HCT116 (cell line): Measurements from ENCODE around the gene ZNRF3. TPM values are rescaled to one million over a fixed set of nuclear protein-coding genes. Genes with fewer than 3 reads are reported as not detected.
A peak's percentile ranks its signal among the peaks of the same experiment; 100 is the strongest.

Experiments used
- ATAC-seq: fragments of 200-7000 bp; cut with Tn5 transposase; 2 replicates; pipeline ENCODE4 v1.9.1; 2020; ENCODE audit warnings: mild to moderate bottlenecking, moderate library complexity
- BruUV-seq: library from RNA; stranded (reverse); fragments of 400-500 nt; replicated peaks from 2 replicates; lab custom pipeline; 2021; lab: Mats Ljungman, UMichigan
- CTCF ChIA-PET: fragments of 300-600 bp; sonication (Branson Sonifier 250); formaldehyde crosslinking; loops from one replicate; lab custom pipeline; 2021; ENCODE audit warnings: antibody characterized with exemption; lab: Charles Lee
- POLR2A ChIA-PET: fragments of 300-600, 350-600 bp; sonication (Branson Sonifier 250); formaldehyde crosslinking; loops from one replicate; lab custom pipeline; 2021; ENCODE audit warnings: antibody characterized with exemption; lab: Charles Lee
- RAD21 ChIA-PET, 2 experiments: fragments of 300-600 bp; sonication (Branson Sonifier 250); formaldehyde crosslinking; loops; one replicate each; lab custom pipeline; 2023; ENCODE audit warnings: low total read pairs in 2 of 2; ENCODE audit not compliant: uncharacterized antibody in 2 of 2, unreplicated experiment in 2 of 2, low non-redundant PET in 1 of 2; lab: Charles Lee
- DNase-seq: peaks from one replicate; pipeline ENCODE4 v3.0.0-alpha.2; 2010; ENCODE audit warnings: low read depth, low spot score
- H2AFZ ChIP-seq: fragments of 200-600 bp; shearing (Covaris generic), sonication (generic); 2 replicates; pipeline ENCODE4 v1.6.1; 2017; ENCODE audit warnings: low read depth, mixed run types, mixed read lengths, antibody characterized with exemption, low read length; ENCODE audit not compliant: poor library complexity, severe bottlenecking
- H3K27ac ChIP-seq: 2 replicates; pipeline ENCODE4 v1.5.1; 2012; ENCODE audit warnings: low read depth, low read length
- H3K27me3 ChIP-seq: fragments of 200-600 bp; sonication (generic); 2 replicates; pipeline ENCODE4 v1.6.1; 2016; ENCODE audit warnings: mixed run types, low read length, mixed read lengths; ENCODE audit not compliant: insufficient read depth
- H3K36me3 ChIP-seq, 2 experiments: fragments of 200-500 bp in 1 of 2; fragments of 200-600 bp in 1 of 2; sonication (Bioruptor generic) in 1 of 2; sonication (generic) in 1 of 2; 2 replicates each; pipeline versions ENCODE4 v1.5.1 to v1.6.1; 2014 to 2016; ENCODE audit warnings: low read length in 2 of 2, inconsistent platforms in 1 of 2, mixed read lengths in 1 of 2, mixed run types in 1 of 2; ENCODE audit not compliant: insufficient read depth in 2 of 2, control insufficient read depth in 1 of 2
- H3K4me1 ChIP-seq, 2 experiments: fragments of 200-600 bp in 1 of 2; sonication (generic) in 1 of 2; 2 replicates each; pipeline versions ENCODE4 v1.5.1 to v1.6.1; 2012 to 2017; ENCODE audit warnings: low read length in 2 of 2, inconsistent platforms in 1 of 2, mild to moderate bottlenecking in 1 of 2, mixed read lengths in 1 of 2, mixed run types in 1 of 2, moderate library complexity in 1 of 2; ENCODE audit not compliant: insufficient read depth in 2 of 2, control insufficient read depth in 1 of 2
- H3K4me2 ChIP-seq: fragments of 200-600 bp; sonication (generic); 2 replicates; pipeline ENCODE4 v1.6.1; 2017; ENCODE audit warnings: mixed run types, low read length, mixed read lengths
- H3K4me3 ChIP-seq, 2 experiments: fragments of 200-600 bp in 1 of 2; sonication (generic) in 1 of 2; replicated peaks in 1 of 2; 2 replicates each; pipeline ENCODE4 v1.5.1; 2011 to 2016; ENCODE audit warnings: low read length in 2 of 2, control low read depth in 1 of 2, low read depth in 1 of 2, mild to moderate bottlenecking in 1 of 2, mixed read lengths in 1 of 2, mixed run types in 1 of 2
- H3K79me2 ChIP-seq: fragments of 200-600 bp; sonication (generic); 2 replicates; pipeline ENCODE4 v1.6.1; 2017; ENCODE audit warnings: mild to moderate bottlenecking, mixed run types, low read length, moderate library complexity, mixed read lengths; ENCODE audit not compliant: insufficient read depth
- H3K9ac ChIP-seq: fragments of 200-600 bp; sonication (generic); 2 replicates; pipeline ENCODE4 v1.6.1; 2016; ENCODE audit warnings: low read length, mixed read lengths
- H3K9me2 ChIP-seq: fragments of 200-600 bp; sonication (generic), shearing (Covaris generic); 2 replicates; pipeline ENCODE4 v1.6.1; 2017; ENCODE audit warnings: mixed run types, mild to moderate bottlenecking, moderate library complexity; ENCODE audit not compliant: insufficient read depth
- H3K9me3 ChIP-seq, 2 experiments: fragments of 200-500 bp in 1 of 2; fragments of 200-600 bp in 1 of 2; sonication (Bioruptor generic) in 1 of 2; sonication (generic) in 1 of 2; 2 replicates each; pipeline ENCODE4 v1.6.1; 2014 to 2017; ENCODE audit warnings: low read length in 2 of 2, mixed read lengths in 2 of 2, inconsistent platforms in 1 of 2, low read depth in 1 of 2, mild to moderate bottlenecking in 1 of 2, mixed run types in 1 of 2, moderate library complexity in 1 of 2; ENCODE audit not compliant: control insufficient read depth in 1 of 2, insufficient read depth in 1 of 2
- H4K20me1 ChIP-seq: fragments of 200-600 bp; sonication (generic), shearing (Covaris generic); 2 replicates; pipeline ENCODE4 v1.6.1; 2017; ENCODE audit warnings: mixed run types, mild to moderate bottlenecking, moderate library complexity; ENCODE audit not compliant: insufficient read depth
- EGR1 ChIP-seq: IDR thresholded peaks from 2 replicates; pipeline ENCODE4 v1.6.1; 2012; ENCODE audit warnings: low read depth
- EZH2phosphoT487 ChIP-seq: fragments of 200-600 bp; IDR thresholded peaks from 2 replicates; pipeline ENCODE4 v1.6.1; 2018; ENCODE audit warnings: antibody characterized with exemption, borderline replicate concordance
- POLR2AphosphoS5 ChIP-seq: IDR thresholded peaks from 2 replicates; pipeline ENCODE4 v1.6.1; 2011; ENCODE audit warnings: mild to moderate bottlenecking, low read depth, low read length, moderate library complexity
- RAD21 ChIP-seq: IDR thresholded peaks from 2 replicates; pipeline ENCODE4 v1.6.1; 2012; ENCODE audit warnings: low read depth, mild to moderate bottlenecking
- REST ChIP-seq: IDR thresholded peaks from 2 replicates; pipeline ENCODE4 v1.6.1; 2012; ENCODE audit warnings: low read depth
- SP1 ChIP-seq: IDR thresholded peaks from 2 replicates; pipeline ENCODE4 v1.6.1; 2012; ENCODE audit warnings: low read depth
- TCF7L2 ChIP-seq: IDR thresholded peaks from 2 replicates; pipeline ENCODE4 v1.7.0; 2011; ENCODE audit warnings: borderline replicate concordance, inconsistent platforms; ENCODE audit not compliant: insufficient read depth, insufficient read length; ENCODE audit errors: extremely low read depth
- intact Hi-C: fragments of 100-400 bp; cut with micrococcal nuclease; formaldehyde crosslinking; loops from 2 replicates; pipeline ENCODE4 v1.10.0; 2022
- total RNA-seq: library from RNA; stranded (reverse); gene quantifications from one replicate; pipeline ENCODE4 v1.2.1, GENCODE V29; 2021; ENCODE audit not compliant: unreplicated experiment
- TF ChIP-seq, protein P1 (sequence below): IDR thresholded peaks from 2 replicates; pipeline ENCODE4 v1.6.1; 2012
- TF ChIP-seq, protein P2 (sequence below), 3 experiments: fragments of 200-600 bp in 1 of 3; sonication (generic) in 1 of 3; IDR thresholded peaks in 2 of 3; conservative IDR thresholded peaks in 1 of 3; 2 replicates each; pipeline ENCODE4 v1.5.1; 2012 to 2017; ENCODE audit warnings: low read depth in 2 of 3, low read length in 2 of 3, antibody characterized with exemption in 1 of 3, borderline replicate concordance in 1 of 3, control low read depth in 1 of 3, mild to moderate bottlenecking in 1 of 3, mixed read lengths in 1 of 3, mixed run types in 1 of 3, moderate library complexity in 1 of 3; ENCODE audit not compliant: insufficient read depth in 1 of 3

The ZNRF3 gene
- total RNA-seq, 1 experiment from 2014 or later, result 12.2 TPM

DNA sequence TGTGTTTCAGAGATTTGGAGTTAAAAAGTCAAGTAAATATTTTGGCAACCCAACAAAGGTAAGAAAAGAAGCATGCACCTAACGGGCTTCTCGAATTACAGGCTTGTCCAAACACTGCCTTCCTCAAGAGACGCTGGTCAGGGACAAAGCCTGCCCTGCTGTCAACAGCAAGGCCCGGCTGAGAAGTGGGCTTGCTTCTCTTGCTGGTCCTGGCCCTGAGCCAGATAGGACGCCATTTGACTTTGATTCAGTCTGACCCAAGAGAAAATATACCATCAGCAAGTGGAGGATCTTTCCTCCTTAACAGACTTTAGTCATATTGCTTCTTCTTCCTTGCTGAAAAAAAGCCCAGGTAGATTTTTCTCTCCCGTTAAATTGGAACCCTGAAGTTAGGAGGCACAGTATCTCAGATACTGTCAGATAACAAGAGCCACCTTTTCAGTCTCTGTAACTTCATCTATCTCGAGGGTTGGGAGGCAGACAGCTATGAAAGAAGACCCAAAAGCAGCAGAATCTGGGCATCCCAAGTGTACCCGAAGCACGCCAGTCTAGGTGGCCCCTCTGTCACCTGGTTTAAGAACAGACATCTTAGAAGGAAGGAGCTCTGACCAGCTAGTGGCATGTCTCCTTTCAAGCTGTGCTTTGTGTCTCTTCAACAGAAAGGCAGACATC lies 120.7 kb downstream of the ZNRF3 start:
- peak overlapping the region; percentile 60; the same call in 1 of the 2 replicates for H3K9ac ChIP-seq
- POLR2A ChIA-PET, result interaction anchor here (0.7 kb wide), 1 partner anchor 27 kb away, joined by 3 read pairs; no protein-coding TSS in a partner anchor
- TF ChIP-seq SP1 (peak; percentile 13; the same call in 1 of the 2 replicates), EZH2phosphoT487 (no peak), POLR2AphosphoS5 (no peak)
- TF ChIP-seq, all 23 proteins: peak for 1
- Histone ChIP-seq H3K9me2 (no peaks in the 10 kb centered on the region), H3K36me3 (0 out of 4 replicates have a peak, but pooled peaks cover 0 to 4% of the 10 kb centered on the region in 2 experiments), H2AFZ (no peak overlapping the region), H3K79me2 (peaks cover 18% of the 10 kb centered on the region), H3K27ac (peak overlapping the region; percentile 95), H4K20me1 (no peaks in the 10 kb centered on the region), H3K27me3 (no peaks in the 10 kb centered on the region), H3K9me3 (no peaks in the 10 kb centered on the region), H3K4me1 (peaks cover 61 to 72% of the 10 kb centered on the region in 2 experiments), H3K4me3 (peak overlapping the region; percentile 14 to 42; a peak in 3 of 4 replicates), H3K4me2 (peak overlapping the region; percentile 76)
- intact Hi-C loops, result no loop called here
- peak; percentile 57 for ATAC-seq
- CTCF ChIA-PET, result no interaction called here
- BruUV-seq, result no TSS peak
- no peak for DNase-seq
- RAD21 ChIA-PET, result interaction anchor here (0.6 to 1.9 kb wide), 5 partner anchors 25 to 80 kb away, joined by 3 to 7 read pairs (median 4); no protein-coding TSS in a partner anchor

- peak overlapping the region; percentile 95 for H3K27ac ChIP-seq
- H3K79me2 ChIP-seq, result peaks cover 18% of the 10 kb centered on the region
- 0 out of 4 replicates have a peak, but pooled peaks cover 0 to 4% of the 10 kb centered on the region in 2 experiments for H3K36me3 ChIP-seq
- no peaks in the 10 kb centered on the region for H3K9me2 ChIP-seq
- ATAC-seq (peak; percentile 85), DNase-seq (peak; percentile 45)
- TF ChIP-seq EGR1 (0 out of 2 replicates have a peak, but pooled peaks have one; percentile 9), TCF7L2 (peak; percentile 97), SP1 (0 out of 2 replicates have a peak, but pooled peaks have one; percentile 38), RAD21 (no peak), REST (no peak)
- TF ChIP-seq, protein P1, sequence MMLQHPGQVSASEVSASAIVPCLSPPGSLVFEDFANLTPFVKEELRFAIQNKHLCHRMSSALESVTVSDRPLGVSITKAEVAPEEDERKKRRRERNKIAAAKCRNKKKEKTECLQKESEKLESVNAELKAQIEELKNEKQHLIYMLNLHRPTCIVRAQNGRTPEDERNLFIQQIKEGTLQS, result no peak
- TF ChIP-seq, protein P2, sequence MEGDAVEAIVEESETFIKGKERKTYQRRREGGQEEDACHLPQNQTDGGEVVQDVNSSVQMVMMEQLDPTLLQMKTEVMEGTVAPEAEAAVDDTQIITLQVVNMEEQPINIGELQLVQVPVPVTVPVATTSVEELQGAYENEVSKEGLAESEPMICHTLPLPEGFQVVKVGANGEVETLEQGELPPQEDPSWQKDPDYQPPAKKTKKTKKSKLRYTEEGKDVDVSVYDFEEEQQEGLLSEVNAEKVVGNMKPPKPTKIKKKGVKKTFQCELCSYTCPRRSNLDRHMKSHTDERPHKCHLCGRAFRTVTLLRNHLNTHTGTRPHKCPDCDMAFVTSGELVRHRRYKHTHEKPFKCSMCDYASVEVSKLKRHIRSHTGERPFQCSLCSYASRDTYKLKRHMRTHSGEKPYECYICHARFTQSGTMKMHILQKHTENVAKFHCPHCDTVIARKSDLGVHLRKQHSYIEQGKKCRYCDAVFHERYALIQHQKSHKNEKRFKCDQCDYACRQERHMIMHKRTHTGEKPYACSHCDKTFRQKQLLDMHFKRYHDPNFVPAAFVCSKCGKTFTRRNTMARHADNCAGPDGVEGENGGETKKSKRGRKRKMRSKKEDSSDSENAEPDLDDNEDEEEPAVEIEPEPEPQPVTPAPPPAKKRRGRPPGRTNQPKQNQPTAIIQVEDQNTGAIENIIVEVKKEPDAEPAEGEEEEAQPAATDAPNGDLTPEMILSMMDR (IDR thresholded peaks at IDR 0.05 in 2 of 3, conservative IDR thresholded peaks at IDR 0.05 in 1 of 3; ENCODE audit: borderline replicate concordance in 1 of 3, insufficient read depth in 1 of 3, low read depth in 2 of 3, low read length in 2 of 3), result no peak
- H3K27me3 ChIP-seq, result no peaks in the 10 kb centered on the region
- no peaks in the 10 kb centered on the region for H4K20me1 ChIP-seq
- intact Hi-C loops, result no loop called here
- H2AFZ ChIP-seq, result no peak overlapping the region
- H3K9me3 ChIP-seq, result no peaks in the 10 kb centered on the region
- peaks cover 58 to 66% of the 10 kb centered on the region in 2 experiments for H3K4me1 ChIP-seq
- H3K4me2 ChIP-seq, result peak overlapping the region; percentile 76
- ChIA-PET RAD21 (interaction anchor here (0.6 to 1.9 kb wide), 5 partner anchors 24 to 81 kb away, joined by 3 to 7 read pairs (median 4); no protein-coding TSS in a partner anchor), POLR2A (interaction anchor here (0.7 kb wide), 1 partner anchor 26 kb away, joined by 3 read pairs; no protein-coding TSS in a partner anchor), CTCF (no interaction called here)
- H3K9ac ChIP-seq, result peak overlapping the region; percentile 60
- peak overlapping the region in 1 of 2 experiments; percentile 42; a peak in 3 of 4 replicates for H3K4me3 ChIP-seq
- no TSS peak for BruUV-seq
Measured at GRCh38 chr22:29004647-29005371, 121.4 kb downstream of the ZNRF3 start.
